Astrocyte (in vitro differentiated cells and primary cell): ENCODE results near the gene ANKDD1B. TPM values are rescaled to one million over a fixed set of nuclear protein-coding genes. Genes with fewer than 3 reads are reported as not detected.

Experiments used
- DNase-seq: peaks from one replicate; pipeline ENCODE4 v3.0.0-alpha.2; 2010; ENCODE audit warnings: low read depth
- FAIRE-seq: peaks from 2 replicates; lab custom pipeline; 2011; peaks lifted over from hg19 to GRCh38; lab: Jason Lieb, UNC
- H2AFZ ChIP-seq: 2 replicates; pipeline ENCODE4 v1.6.0; 2012; ENCODE audit warnings: low read depth, low read length, inconsistent platforms
- H3K27ac ChIP-seq: 2 replicates; pipeline ENCODE4 v1.5.1; 2011; ENCODE audit warnings: low read depth, low read length, inconsistent platforms
- H3K27me3 ChIP-seq: 2 replicates; pipeline ENCODE4 v1.6.0; 2011; ENCODE audit warnings: low read length, inconsistent platforms; ENCODE audit not compliant: insufficient read depth
- H3K36me3 ChIP-seq: 2 replicates; pipeline ENCODE4 v1.5.1; 2011; ENCODE audit warnings: low read length, inconsistent platforms; ENCODE audit not compliant: insufficient read depth
- H3K4me1 ChIP-seq: 2 replicates; pipeline ENCODE4 v1.5.1; 2011; ENCODE audit warnings: low read length, inconsistent platforms; ENCODE audit not compliant: insufficient read depth
- H3K4me2 ChIP-seq: 2 replicates; pipeline ENCODE4 v1.6.0; 2012; ENCODE audit warnings: low read length, inconsistent platforms
- H3K4me3 ChIP-seq: 2 replicates; pipeline ENCODE4 v1.5.1; 2011; ENCODE audit warnings: low read depth, mild to moderate bottlenecking, low read length, inconsistent platforms; ENCODE audit not compliant: insufficient read depth
- H3K79me2 ChIP-seq: 2 replicates; pipeline ENCODE4 v1.6.0; 2012; ENCODE audit warnings: mild to moderate bottlenecking, low read length, inconsistent platforms; ENCODE audit not compliant: insufficient read depth
- H3K9ac ChIP-seq: 2 replicates; pipeline ENCODE4 v1.6.0; 2012; ENCODE audit warnings: mild to moderate bottlenecking, low read length, inconsistent platforms
- H3K9me3 ChIP-seq: 2 replicates; pipeline ENCODE4 v1.5.1; 2012; ENCODE audit warnings: low read depth, mild to moderate bottlenecking, low read length, inconsistent platforms; ENCODE audit not compliant: insufficient read depth
- H4K20me1 ChIP-seq: 2 replicates; pipeline ENCODE4 v1.6.0; 2012; ENCODE audit warnings: low read length, inconsistent platforms; ENCODE audit not compliant: insufficient read depth
- H3K27ac Mint-ChIP-seq: one replicate; pipeline ENCODE4 v1.8.0; 2021; ENCODE audit warnings: mild to moderate bottlenecking, mixed read lengths; ENCODE audit not compliant: unreplicated experiment
- H3K27me3 Mint-ChIP-seq: one replicate; pipeline ENCODE4 v1.8.0; 2021; ENCODE audit warnings: low read depth, mixed read lengths; ENCODE audit not compliant: unreplicated experiment
- H3K36me3 Mint-ChIP-seq: one replicate; pipeline ENCODE4 v1.8.0; 2021; ENCODE audit warnings: low read depth, mixed read lengths; ENCODE audit not compliant: unreplicated experiment
- H3K4me1 Mint-ChIP-seq: one replicate; pipeline ENCODE4 v1.8.0; 2021; ENCODE audit warnings: low read depth, mixed read lengths; ENCODE audit not compliant: unreplicated experiment
- H3K4me3 Mint-ChIP-seq: one replicate; pipeline ENCODE4 v1.8.0; 2021; ENCODE audit warnings: mild to moderate bottlenecking, moderate library complexity, mixed read lengths; ENCODE audit not compliant: unreplicated experiment
- H3K9me3 Mint-ChIP-seq: one replicate; pipeline ENCODE4 v1.8.0; 2021; ENCODE audit warnings: mild to moderate bottlenecking, mixed read lengths; ENCODE audit not compliant: unreplicated experiment
- EZH2 ChIP-seq: IDR thresholded peaks from 2 replicates; pipeline ENCODE4 v1.6.1; 2012; ENCODE audit warnings: mild to moderate bottlenecking, low read length, inconsistent platforms; ENCODE audit not compliant: insufficient read depth
- total RNA-seq: library from RNA; stranded (reverse); gene quantifications from 2 replicates; pipeline ENCODE4 v1.2.1, GENCODE V29; 2021
- TF ChIP-seq, protein P1 (sequence below): IDR thresholded peaks from 2 replicates; pipeline ENCODE4 v1.5.1; 2011; ENCODE audit warnings: low read depth, mild to moderate bottlenecking, inconsistent platforms, low read length, moderate library complexity; ENCODE audit not compliant: insufficient read depth

The ANKDD1B gene
- total RNA-seq, 1 donor from 2014 or later = 0.59 TPM

DNA sequence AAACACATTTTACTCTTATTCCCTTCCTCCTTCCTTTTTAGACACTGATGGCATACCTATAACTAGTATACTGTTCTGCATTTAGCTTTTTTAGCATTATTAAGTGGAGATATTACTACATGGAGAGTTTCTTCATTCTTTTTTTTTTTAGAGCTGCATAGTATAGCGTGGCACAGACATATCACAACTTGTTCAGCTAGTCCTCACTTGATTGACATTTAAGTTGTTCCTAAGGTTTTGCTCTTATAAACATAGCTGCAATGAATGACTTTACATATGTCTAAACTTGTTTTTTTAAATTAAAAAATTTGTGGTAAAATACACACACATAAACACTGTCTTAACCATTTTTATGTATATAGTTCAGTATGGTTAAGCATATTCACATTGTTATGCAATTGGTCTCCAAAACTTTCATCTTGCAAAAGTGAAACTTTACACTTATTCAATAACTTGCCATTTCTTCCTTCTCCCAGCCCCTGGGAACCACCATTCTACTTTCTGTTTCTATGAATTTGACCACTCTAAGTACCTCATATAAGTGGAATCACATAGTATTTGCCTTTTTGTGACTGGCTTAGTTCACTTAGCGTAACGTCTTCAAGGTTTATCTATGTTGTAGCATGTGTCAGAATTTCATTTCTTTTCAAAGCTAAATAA lies 48.7 kb downstream of the ANKDD1B start:
- no peaks in the 10 kb centered on the region for H3K4me1 Mint-ChIP-seq
- no peak overlapping the region for H3K9ac ChIP-seq
- H3K36me3 ChIP-seq = no peaks in the 10 kb centered on the region
- H3K9me3 ChIP-seq = no peaks in the 10 kb centered on the region
- no peaks in the 10 kb centered on the region for H3K36me3 Mint-ChIP-seq
- no peaks in the 10 kb centered on the region for H3K9me3 Mint-ChIP-seq
- no peaks in the 10 kb centered on the region for H3K27me3 ChIP-seq
- H2AFZ ChIP-seq = no peak overlapping the region
- DNase-seq (no peak), FAIRE-seq (no peak)
- H3K4me3 Mint-ChIP-seq = no peak overlapping the region
- H3K27ac ChIP-seq = no peak overlapping the region
- no peak overlapping the region for H3K4me2 ChIP-seq
- no peaks in the 10 kb centered on the region for H3K79me2 ChIP-seq
- TF ChIP-seq, protein P1, sequence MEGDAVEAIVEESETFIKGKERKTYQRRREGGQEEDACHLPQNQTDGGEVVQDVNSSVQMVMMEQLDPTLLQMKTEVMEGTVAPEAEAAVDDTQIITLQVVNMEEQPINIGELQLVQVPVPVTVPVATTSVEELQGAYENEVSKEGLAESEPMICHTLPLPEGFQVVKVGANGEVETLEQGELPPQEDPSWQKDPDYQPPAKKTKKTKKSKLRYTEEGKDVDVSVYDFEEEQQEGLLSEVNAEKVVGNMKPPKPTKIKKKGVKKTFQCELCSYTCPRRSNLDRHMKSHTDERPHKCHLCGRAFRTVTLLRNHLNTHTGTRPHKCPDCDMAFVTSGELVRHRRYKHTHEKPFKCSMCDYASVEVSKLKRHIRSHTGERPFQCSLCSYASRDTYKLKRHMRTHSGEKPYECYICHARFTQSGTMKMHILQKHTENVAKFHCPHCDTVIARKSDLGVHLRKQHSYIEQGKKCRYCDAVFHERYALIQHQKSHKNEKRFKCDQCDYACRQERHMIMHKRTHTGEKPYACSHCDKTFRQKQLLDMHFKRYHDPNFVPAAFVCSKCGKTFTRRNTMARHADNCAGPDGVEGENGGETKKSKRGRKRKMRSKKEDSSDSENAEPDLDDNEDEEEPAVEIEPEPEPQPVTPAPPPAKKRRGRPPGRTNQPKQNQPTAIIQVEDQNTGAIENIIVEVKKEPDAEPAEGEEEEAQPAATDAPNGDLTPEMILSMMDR = no peak
- no peak for TF ChIP-seq EZH2
- no peak overlapping the region for H3K27ac Mint-ChIP-seq
- no peaks in the 10 kb centered on the region for H4K20me1 ChIP-seq
- no peaks in the 10 kb centered on the region for H3K4me1 ChIP-seq
- H3K4me3 ChIP-seq = no peak overlapping the region
- no peaks in the 10 kb centered on the region for H3K27me3 Mint-ChIP-seq

DNA sequence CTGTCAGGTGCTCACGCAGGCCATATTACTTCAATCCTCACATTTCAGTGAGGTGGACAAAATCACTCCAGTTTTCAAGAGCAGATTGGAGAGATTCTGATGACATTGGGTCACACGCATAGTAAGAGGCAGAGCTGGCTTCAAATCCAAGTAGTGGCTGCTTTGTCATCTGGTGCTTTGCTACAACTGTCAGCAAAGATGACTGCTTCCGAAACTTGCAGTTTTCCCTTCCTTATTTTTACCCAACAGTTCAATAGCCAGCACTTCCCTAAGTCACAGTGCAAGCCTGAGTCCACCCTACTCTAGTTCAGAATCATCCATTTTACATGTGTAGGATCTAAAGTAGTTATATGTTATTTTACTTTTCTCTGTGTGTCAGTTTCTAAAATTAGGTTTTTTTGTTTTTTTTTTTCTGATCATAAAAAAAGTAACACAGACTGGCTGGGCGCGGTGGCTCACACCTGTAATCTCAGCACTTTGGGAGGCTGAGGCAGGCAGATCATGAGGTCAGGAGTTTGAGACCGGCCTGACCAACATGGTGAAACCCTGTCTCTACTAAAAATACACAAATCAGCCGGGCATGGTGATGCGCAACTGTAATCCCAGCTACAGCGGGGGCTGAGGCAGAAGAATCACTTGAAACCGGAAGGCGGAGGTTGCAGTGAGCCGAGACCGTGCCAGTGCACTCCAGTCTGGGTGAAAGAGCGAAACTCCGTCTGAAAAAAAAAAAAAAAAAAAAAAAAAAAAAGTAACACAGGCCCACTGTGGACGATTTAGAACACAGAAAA lies 49.6 kb downstream of the ANKDD1B start:
- no peaks in the 10 kb centered on the region for H3K4me1 Mint-ChIP-seq
- H3K27me3 ChIP-seq = no peaks in the 10 kb centered on the region
- no peak overlapping the region for H3K9ac ChIP-seq
- no peak overlapping the region for H2AFZ ChIP-seq
- no peaks in the 10 kb centered on the region for H3K36me3 Mint-ChIP-seq
- H3K27me3 Mint-ChIP-seq = peaks cover 3% of the 10 kb centered on the region
- no peak overlapping the region for H3K4me3 ChIP-seq
- H3K27ac Mint-ChIP-seq = no peak overlapping the region
- H3K36me3 ChIP-seq = no peaks in the 10 kb centered on the region
- H3K9me3 ChIP-seq = no peaks in the 10 kb centered on the region
- no peaks in the 10 kb centered on the region for H4K20me1 ChIP-seq
- FAIRE-seq (no peak), DNase-seq (no peak)
- no peak for TF ChIP-seq EZH2
- TF ChIP-seq, protein P1 = no peak
- H3K79me2 ChIP-seq = no peaks in the 10 kb centered on the region
- H3K9me3 Mint-ChIP-seq = no peaks in the 10 kb centered on the region
- no peaks in the 10 kb centered on the region for H3K4me1 ChIP-seq
- H3K4me3 Mint-ChIP-seq = no peak overlapping the region
- H3K4me2 ChIP-seq = no peak overlapping the region
- H3K27ac ChIP-seq = no peak overlapping the region

DNA sequence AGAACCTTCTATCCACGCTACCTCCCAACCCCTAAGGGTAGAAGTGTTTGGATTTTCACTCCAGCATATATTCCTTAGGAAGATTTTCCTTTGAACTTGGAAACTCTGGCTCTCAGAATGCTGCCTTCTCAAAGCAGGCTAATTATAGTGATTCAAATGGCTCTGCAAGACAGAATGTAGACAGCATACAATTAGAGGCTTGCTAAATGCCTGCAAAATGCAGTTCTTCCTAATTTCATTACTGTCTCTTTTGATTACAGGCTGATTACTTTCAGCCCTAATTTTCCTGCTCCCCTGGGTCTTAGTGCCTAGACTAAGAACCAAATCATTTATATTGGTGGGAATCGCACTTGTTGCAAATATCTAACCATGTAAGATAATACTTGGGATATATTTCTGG lies 50.8 kb downstream of the ANKDD1B start:
- no peak overlapping the region for H3K4me3 Mint-ChIP-seq
- no peak for FAIRE-seq

More for the DNA sequence above, 50.8 kb downstream of the ANKDD1B start:
- DNase-seq = no peak
- no peak overlapping the region for H3K27ac Mint-ChIP-seq
- no peaks in the 10 kb centered on the region for H3K79me2 ChIP-seq
- H3K27me3 Mint-ChIP-seq = peaks cover 3% of the 10 kb centered on the region
- H3K27ac ChIP-seq = no peak overlapping the region
- no peaks in the 10 kb centered on the region for H3K4me1 ChIP-seq
- H3K4me3 ChIP-seq = no peak overlapping the region
- no peaks in the 10 kb centered on the region for H3K4me1 Mint-ChIP-seq
- TF ChIP-seq EZH2 = no peak
- TF ChIP-seq, protein P1 = no peak
- H3K9me3 Mint-ChIP-seq = no peaks in the 10 kb centered on the region
- no peaks in the 10 kb centered on the region for H3K36me3 Mint-ChIP-seq
- H3K27me3 ChIP-seq = no peaks in the 10 kb centered on the region
- H4K20me1 ChIP-seq = no peaks in the 10 kb centered on the region
- H2AFZ ChIP-seq = no peak overlapping the region
- no peak overlapping the region for H3K9ac ChIP-seq
- H3K4me2 ChIP-seq = no peak overlapping the region
- no peaks in the 10 kb centered on the region for H3K36me3 ChIP-seq
- H3K9me3 ChIP-seq = no peaks in the 10 kb centered on the region
